HCEC 1CT (cell line): Measurements from ENCODE around the gene DDI1.
A peak's percentile ranks its signal among the peaks of the same experiment; 100 is the strongest.

Source experiments
- DNase-seq: peaks from one replicate; pipeline ENCODE4 v3.0.0-alpha.2; 2017

Gene DDI1

DNA sequence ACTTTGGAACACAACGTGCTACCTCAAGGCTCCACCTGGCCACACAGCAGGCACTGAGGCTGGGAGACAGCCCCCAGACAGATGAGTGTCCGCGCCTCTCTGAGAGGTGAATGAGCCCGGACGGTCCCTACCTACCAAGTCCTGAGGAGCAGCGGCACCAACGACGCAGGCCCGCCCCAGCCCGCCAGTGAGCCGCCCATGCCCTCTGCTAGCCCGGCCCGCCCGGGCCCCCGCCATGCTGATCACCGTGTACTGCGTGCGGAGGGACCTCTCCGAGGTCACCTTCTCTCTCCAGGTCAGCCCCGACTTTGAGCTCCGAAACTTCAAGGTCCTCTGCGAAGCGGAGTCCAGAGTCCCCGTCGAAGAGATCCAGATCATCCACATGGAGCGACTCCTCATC, at the start of gene DDI1:
Gene DDI1, plus strand, starts transcription at position 53 of the 400 bp plus-strand sequence. Its CDS starts 183 bp downstream, at position 236.
- no peak for DNase-seq

DNA sequence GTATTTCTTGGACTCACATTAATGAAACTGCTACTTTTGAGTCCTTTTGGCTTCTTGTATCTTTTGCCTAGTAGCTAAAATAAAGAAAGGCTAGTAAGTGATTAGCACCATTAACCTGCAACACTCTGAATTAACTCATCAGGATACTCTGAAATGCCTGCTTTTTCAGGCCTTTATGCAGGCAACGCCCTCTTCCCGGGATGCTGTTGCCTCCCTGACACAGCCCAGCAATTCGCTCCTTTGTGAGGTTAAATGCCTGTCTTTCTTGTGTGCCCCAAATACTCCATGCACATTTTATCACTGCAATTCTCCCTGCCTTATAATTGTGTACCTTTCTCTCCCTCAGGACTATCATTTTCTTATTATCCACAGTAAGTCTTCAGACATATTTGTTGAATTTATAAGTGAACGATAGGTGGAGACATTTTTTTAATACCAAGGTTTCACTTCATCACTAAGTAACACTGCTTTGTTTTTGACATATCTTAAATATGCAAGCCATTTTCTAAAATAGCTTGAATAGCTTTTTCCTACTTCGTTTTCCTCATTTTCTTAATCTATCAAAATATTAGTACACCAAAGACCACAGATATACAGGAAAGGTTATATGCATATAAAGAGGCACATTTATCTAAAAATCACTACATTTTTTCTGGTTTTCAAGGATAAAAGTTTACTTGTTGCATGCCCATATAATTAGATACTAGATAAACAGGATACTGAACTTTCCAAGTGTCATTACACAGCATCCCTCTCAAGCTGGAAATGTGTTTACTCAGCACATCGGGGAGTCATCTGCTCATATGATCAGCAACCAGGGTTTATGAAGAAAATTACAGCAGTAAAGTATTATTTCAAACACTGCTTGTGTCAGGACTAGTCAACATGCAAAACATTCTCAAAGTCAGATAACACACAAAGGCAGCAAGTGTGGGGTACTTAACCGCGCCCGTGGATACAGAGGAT, 48.5 kb upstream of the DDI1 start:
- peak; percentile 51 for DNase-seq

DNA sequence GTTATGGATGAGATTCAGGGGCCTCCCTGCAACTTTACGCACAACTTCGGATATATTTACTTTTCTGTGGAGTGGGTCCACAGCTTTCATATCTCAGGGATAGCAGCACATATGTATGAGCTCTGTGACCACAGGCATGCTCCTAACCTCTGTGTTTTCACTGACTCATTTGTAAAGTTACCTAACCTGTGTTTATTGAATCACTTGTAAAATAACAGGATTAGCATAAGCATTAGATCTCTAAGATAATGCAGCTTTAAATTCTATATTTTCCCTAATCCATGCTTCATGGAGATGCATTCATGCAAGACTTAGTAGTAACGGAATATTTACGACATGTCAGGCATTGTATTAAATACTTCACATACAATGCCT, 47.9 kb upstream of the DDI1 start:
- peak; percentile 70 for DNase-seq

DNA sequence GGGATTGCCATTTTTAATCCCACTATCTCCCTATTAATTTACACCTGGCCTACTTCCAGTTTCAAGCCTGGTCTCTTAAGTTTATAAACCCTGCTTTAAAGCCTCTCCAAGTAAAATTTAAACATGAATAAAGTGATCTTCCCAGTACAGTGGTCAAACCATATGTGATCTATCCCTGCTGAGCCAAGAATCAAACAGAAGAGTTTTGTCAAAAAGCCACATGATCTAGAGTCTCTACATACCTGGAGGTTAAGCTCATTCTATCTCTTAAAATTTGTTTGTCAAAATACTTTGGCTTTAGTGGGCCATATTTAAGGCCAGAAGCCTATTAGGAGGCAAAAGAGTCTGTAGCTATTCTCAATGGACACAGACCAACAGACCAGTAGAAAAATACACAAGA, 42.9 kb upstream of the DDI1 start:
- DNase-seq = no peak

DNA sequence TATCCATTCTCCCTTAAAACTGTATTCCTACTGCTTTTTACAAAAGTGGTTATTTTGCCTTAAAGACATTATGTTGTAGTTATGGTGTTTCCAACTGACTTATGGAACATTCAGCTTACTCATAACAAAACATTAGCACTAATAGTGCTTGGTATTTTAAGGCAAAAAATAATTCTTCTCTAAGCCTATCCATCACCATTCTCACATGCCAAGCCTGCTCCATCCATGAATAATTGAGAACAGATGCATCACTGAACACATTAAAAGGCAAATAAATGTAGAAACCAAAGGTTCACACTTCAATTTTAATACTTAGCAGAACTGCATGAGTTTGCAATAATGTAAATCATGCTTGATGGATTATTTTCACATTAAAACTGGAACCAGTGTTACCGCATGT, 42.3 kb upstream of the DDI1 start:
- DNase-seq = no peak

DNA sequence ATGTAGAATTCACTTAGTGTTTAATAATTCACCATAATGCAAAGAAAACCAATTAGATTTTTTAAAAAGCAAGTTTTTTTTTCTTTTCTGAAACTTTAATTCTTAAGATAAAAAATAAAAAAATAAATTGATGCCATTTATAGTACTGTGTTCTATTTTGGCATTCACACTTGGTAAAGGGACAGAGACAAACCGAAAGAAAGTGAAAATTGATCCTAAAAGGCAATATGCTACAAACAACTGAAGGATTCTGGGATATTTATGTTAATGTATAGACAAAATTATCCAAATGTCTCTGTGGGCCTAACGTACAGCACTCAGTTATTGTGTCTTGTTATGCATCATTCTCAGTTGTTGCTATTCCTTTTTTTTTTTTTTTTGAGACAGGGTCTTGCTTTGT, 41.9 kb upstream of the DDI1 start:
- DNase-seq = no peak

DNA sequence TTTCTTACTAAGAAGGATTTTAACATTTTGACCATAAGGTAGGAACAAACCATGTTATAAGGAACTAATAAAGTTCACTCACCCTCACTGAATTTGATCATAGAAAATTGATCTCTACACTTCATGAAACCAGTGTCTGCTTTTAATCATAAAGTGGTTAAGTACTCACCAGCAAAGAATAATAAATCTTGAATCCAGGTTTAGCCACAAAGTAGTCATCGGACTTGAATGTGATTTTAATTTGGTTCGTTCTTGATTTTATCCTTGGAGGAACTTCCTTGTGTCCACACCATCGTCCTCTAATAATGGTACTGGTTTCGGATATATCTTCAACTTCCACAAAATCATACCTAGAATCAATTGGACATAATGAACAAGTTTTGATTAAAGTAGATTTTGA, 40.5 kb upstream of the DDI1 start:
- no peak for DNase-seq

DNA sequence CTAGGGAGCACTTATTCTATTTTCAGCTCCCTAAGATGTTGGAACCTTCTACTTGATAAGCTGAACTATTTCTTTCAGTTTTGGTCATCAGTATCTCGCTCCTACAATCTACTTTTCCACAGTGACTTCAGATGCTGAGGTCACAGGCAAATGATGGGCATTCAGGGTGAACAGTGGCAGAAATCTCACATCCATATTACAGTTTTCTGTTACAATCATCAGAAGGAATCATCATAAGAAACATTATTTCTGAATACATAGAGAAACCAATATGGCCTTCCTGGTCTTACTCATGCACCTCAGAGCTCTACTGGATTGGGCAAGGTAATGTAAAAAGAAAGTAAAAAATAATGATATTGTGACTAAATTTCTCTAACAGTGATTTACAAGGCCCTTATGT, 39.4 kb upstream of the DDI1 start:
- no peak for DNase-seq

DNA sequence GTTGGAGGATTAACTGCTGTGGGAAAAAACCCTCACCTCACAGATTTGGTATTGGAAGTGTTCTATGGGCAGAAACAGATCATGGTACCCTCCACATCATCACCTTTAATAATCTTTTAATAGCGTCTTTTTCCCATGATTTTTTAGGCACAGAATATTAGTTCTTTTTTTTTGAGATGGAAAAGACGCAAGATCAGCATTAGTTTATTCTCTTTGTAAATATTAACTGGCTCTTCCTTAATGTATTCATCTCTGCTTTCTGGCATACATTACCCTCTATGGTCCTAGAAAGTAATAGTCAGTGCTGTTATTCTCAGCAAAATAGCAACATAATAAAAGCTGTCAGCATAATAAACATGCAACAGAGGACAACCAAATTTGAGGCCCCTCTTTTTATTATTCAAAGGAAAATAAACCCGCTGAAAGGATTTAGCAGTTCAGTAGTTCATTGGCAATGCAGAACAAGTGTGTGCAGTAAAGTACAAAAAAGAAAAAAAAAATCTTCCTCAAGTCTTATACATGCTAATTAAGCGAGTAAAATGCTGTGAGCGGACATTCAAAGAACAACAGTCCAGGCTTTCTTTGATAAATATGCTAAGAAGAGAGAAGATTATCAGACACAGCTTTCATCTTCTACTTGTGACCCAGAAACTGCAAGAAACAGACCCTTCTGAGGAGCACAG, 37.5 kb upstream of the DDI1 start:
- no peak for DNase-seq

DNA sequence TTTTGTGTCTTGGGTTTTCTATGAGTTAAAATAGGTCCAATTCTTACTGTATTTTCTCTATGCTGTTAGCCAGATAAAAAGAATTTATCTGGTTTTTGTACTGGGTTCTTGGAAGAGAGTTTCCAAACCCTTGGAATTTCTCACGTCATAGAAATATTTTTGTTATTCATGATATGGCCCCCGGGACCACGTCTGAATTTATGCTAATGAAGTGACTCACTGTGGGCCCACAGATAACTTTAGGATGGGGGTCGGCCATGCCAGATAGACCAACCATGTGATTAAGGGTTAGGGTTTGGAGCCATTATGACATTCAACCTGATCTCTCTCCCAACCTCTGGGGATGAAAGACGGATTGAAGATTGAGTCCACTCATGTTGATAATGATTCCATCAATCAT, 35.6 kb upstream of the DDI1 start:
- no peak for DNase-seq

DNA sequence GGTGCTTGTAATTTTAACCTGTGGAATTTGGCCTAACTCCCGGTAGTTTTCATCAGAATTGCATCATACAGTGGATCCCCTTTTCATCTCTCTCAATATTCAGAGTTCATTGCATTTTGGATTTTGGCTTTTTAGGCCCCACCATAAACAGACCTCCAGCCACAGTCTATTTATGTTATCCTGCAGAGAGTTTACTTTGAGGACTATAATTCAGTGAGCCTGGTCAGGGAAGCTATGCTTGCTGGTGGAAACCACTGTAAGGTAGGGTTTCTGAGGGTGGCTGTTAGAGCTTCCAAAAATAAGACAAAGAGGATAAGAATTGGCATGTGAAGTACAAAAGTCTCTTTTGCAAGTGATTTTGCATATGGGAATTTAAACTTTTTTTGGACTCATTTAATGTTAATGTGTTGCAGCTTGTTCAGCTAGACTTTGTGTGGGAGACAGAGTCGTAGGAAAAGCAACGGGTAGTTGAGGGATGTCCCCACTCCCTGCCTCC, 34.8 kb upstream of the DDI1 start:
- DNase-seq = peak; percentile 11

DNA sequence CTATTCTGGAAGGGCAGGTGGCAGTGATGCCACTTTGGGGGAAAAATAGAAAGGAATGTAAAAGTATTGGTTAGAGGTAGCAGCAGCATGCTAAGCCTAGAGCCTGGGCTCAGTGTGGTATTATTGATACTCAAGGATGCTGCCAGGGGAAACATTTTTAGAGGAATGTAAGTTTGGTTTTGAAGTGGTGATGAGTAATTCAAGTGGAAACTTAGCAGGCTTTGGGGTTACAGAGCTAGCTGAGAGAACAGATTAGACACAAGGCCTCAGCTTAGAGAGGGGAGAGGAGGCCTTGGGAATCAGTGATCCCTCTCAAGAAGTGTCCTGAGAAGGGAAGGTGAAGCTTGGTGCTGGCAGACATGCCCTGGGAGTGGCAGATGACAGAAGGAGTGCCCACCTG, 32.9 kb upstream of the DDI1 start:
- peak; percentile 41 for DNase-seq

DNA sequence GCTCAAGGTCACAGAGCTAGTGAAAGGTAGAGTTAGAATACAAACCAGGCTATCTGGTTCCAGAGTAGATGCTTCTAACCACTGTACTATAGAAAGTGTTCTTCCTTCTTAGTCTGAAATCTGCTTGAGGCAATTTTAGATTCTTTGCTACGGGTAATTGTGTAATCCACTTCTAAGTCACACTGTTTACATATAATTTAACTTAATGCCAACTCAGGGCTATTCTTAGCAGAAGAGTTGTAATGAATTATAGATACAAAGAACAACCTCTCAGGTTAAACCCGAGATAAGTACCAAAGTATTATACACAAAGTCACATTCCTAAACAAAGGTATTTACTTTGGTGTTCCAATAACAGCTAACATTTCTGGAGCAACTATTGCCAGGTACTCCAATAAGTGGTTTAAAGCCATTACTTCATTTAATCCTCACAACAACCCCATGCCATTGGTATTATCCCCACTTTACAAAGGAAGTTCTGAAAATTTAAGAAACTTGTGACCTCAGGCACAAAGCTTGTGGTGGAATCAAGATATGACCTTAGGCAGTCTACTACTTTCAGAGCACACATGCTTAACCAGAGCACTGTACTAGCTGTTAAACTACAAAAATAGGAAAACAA, 31.1 kb upstream of the DDI1 start:
- DNase-seq = peak; percentile 18

DNA sequence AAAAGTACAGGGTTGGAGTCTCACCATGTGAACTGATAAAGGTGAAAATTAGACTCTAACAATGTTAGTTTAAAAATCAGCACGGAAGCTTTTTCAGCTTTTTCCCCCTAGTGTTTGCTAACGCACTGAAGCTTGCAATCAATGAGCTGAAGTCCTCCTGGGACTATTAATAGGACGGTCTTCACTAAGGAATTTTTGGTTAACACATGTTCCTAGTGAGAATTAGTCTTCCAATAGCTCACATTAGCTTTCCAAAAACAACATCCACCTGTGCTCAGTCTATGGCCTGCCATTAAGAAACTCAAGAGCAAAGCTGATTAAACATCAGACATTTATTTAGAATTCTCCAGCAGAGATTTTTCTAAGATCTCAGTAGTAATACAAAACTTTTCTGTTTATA, 26.7 kb upstream of the DDI1 start:
- DNase-seq = no peak

DNA sequence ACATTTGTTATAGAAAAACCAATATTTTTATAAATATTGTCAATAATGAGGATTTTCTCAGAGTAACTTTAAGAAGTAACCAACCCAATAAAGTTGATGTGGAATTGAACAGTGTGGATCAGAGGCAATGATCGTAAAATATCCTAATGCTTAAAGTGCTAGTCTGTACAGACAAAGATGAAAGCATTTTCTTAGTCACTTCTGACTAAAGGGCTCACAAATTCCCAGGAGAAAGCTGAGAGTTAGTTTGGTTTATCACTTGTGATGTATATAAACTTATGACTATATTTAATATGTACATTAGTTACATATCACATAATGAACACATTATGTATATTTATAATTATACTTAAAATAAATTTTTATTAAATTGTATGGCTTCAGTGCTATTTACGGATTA, 25.4 kb upstream of the DDI1 start:
- peak; percentile 20 for DNase-seq

DNA sequence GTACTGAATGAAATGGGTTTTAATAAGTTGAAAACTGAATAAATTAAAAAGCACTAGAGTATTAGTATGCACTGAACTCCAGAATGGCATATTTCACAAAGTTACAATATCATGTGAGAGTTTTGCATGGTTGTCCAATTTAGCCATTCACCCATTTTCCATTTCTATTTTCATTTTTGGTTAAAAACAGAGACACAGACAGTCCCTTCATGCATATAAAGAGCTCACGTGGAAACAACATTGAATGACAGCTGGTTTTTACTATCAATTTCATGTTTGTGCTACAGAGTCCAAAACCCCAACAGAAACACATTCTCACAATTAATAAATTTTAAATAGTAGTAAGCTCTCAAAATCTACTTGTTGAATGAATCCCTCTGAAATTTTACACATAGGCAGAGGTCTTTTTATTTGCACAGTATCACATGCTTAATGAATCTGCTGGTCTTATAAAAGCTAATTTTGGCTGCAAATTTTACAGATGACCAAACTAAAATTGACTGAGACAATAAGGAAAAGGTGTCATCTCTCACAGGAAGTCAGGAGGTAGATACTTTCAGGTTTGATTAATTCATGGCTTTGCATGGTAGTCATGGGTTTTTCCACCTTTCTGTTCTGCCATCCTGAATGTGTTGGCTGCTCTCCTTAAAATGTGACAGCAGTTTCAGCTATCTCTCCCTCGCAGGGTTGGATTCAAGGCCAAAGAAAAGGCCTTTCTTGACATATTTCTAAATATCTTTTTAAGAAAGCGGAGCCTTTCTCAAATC, 20.6 kb upstream of the DDI1 start:
- no peak for DNase-seq

DNA sequence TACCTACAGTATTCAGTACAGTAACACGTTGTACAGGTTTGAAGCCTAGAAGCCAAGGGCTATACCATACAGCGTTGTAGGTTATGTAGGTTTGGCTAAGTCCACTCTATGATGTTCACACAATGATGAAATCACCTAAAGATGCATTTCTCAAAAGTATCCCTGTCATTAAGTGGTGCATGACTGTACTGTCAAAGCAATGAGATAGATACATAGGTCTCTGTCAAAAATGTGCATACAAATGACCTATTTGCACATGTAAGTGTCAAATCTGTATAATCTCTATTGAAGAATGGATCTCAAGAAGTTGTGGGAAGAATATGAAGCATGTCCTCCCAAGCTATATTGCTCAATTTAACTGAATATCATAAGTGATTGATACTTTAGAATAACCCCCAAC, 11.9 kb upstream of the DDI1 start:
- DNase-seq = no peak

DNA sequence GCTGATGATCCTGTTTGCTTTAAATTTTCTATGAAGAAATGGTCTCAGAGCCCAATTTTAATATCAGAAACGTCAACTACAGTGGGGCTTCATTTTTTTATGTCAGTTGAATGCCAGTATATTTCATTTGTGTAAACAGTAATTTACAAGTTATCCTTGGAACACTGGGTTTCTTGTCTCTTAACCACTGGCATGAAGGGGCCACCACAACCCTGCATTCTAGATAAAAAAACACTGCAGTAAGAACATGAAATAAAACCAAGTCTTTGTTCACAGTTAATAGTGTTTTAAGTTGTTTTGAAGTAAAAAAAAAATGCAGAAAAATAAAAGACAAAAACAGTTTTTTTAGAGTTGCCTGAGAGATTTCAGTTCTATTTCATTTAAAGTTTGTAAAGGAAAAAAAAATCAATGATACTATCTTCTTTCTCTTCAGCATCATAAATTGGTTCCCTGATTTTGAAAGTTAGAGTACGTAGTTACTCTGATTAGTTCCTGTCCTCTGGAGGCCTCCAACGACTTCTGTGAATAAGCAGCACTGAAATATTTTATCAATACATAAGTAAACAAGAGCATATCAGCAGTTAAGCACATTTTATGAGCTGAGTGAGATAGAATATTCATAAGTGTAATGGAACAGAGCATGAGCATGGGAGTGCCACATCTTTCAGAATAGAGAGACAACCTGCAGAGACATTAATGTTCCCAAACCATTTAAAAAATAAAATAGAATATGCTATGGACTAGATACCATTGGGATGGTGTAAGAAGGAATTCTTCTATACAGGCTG, 7.8 kb upstream of the DDI1 start:
- no peak for DNase-seq

DNA sequence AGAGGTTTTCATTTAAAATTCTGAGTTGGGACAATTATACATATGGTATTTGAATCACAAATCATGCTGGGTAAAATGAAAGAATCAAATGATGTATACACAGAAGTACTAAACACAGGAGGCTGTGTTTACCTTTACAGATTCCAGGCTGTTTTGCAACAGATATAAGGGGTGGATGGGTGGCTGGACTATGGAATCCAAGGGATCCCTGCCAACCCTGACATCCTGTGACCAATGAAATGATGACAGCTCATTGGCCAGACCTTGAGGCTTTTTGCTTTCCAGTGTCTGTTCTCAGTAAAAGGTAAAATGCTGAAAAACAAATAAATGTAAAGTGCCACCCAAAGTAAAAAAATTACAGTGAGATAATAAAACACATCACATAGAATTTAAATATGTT, 3.3 kb upstream of the DDI1 start:
- peak; percentile 80 for DNase-seq

DNA sequence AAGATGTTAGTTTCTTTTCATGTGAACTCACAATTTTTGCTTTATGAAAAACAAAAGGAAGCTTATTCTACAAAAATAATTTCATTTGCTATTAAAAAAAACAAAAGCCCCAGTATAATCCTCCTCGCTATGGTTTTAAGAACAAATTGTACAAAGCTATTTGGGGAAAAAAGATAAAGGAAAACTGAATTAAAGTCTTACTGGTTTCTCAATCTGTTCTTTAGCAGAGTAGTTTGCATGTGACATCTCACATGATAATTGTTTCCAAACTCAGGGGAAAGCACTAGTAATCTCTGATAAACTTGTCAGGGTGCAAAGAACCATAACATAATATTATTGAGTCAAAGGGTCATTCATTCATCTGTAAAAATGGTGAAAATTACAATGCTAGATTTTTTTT, 2.9 kb upstream of the DDI1 start:
- DNase-seq = peak; percentile 4

DNA sequence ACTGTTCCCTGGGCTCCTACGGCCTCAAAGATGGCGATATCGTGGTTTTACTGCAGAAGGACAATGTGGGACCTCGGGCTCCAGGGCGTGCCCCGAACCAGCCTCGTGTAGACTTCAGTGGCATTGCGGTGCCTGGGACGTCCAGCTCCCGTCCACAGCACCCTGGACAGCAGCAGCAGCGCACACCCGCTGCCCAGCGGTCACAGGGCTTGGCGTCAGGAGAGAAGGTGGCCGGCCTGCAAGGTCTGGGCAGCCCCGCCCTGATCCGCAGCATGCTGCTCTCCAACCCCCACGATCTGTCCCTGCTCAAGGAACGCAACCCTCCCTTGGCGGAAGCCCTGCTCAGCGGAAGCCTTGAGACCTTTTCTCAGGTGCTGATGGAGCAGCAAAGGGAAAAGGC, 555 bp downstream of the DDI1 start:
- DNase-seq = no peak

DNA sequence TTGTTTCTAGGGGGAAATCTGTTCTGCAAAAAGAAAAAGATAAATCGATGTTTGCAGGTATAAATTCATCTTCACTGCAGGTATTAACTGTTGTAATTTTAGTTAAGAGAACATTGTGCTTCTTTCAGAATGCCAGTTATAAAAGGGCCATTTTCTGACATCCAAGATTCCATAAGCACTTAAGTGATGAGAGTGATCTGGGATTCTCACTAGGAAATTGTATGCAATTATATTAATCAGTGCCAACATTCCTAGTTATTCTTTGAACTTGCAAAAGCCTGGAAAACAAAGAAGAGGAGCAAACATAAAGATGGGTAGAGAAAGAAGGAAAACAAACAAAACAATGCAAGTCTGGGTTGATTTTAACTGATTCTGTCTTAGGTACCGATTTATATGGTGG, 5.4 kb downstream of the DDI1 start:
- DNase-seq = no peak
